Measurements from ENCODE around the gene ZNF865.
A peak's percentile ranks its signal among the peaks of the same experiment; 100 is the strongest.

Gene ZNF865

GRCh38 chr19:55640043-55640576, 34.7 kb downstream of the ZNF865 start:
- DNase-seq (ENCODE audit: low read depth, low spot score), result peak; percentile 59
- TF ChIP-seq, protein P1, sequence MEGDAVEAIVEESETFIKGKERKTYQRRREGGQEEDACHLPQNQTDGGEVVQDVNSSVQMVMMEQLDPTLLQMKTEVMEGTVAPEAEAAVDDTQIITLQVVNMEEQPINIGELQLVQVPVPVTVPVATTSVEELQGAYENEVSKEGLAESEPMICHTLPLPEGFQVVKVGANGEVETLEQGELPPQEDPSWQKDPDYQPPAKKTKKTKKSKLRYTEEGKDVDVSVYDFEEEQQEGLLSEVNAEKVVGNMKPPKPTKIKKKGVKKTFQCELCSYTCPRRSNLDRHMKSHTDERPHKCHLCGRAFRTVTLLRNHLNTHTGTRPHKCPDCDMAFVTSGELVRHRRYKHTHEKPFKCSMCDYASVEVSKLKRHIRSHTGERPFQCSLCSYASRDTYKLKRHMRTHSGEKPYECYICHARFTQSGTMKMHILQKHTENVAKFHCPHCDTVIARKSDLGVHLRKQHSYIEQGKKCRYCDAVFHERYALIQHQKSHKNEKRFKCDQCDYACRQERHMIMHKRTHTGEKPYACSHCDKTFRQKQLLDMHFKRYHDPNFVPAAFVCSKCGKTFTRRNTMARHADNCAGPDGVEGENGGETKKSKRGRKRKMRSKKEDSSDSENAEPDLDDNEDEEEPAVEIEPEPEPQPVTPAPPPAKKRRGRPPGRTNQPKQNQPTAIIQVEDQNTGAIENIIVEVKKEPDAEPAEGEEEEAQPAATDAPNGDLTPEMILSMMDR (IDR thresholded peaks at IDR 0.05; ENCODE audit: low read depth, low read length), result peak; percentile 33
- in situ Hi-C loops (cut with HindIII; ENCODE audit: low sequenced_read_pairs), result no loop called here
- peak overlapping the region; percentile 84 for H3K4me3 ChIP-seq (ENCODE audit: low read depth, low read length)

- in situ Hi-C loops (cut with HindIII; ENCODE audit: low sequenced_read_pairs), result no loop called here
- H3K4me3 ChIP-seq (ENCODE audit: low read depth, low read length), result peak within 1 kb of the TSS; percentile 84
- TF ChIP-seq, protein P1 (IDR thresholded peaks at IDR 0.05; ENCODE audit: low read depth, low read length), result no peak
- DNase-seq (ENCODE audit: low read depth, low spot score), result peak; percentile 88
Observed at GRCh38 chr19:55640577-55641425, 35.4 kb downstream of the ZNF865 start, which contains the start of gene ZNF580. Gene ZNF580 (plus strand): TSS chr19:55641002. CDS start chr19:55642509, 1,507 bp downstream.

GRCh38 chr19:55641426-55642152, 36.1 kb downstream of the ZNF865 start:
- DNase-seq (ENCODE audit: low read depth, low spot score), result no peak
- peak overlapping the region; percentile 84 for H3K4me3 ChIP-seq (ENCODE audit: low read depth, low read length)
- in situ Hi-C loops (cut with HindIII; ENCODE audit: low sequenced_read_pairs), result no loop called here
- TF ChIP-seq, protein P1 (IDR thresholded peaks at IDR 0.05; ENCODE audit: low read depth, low read length), result no peak

DNA sequence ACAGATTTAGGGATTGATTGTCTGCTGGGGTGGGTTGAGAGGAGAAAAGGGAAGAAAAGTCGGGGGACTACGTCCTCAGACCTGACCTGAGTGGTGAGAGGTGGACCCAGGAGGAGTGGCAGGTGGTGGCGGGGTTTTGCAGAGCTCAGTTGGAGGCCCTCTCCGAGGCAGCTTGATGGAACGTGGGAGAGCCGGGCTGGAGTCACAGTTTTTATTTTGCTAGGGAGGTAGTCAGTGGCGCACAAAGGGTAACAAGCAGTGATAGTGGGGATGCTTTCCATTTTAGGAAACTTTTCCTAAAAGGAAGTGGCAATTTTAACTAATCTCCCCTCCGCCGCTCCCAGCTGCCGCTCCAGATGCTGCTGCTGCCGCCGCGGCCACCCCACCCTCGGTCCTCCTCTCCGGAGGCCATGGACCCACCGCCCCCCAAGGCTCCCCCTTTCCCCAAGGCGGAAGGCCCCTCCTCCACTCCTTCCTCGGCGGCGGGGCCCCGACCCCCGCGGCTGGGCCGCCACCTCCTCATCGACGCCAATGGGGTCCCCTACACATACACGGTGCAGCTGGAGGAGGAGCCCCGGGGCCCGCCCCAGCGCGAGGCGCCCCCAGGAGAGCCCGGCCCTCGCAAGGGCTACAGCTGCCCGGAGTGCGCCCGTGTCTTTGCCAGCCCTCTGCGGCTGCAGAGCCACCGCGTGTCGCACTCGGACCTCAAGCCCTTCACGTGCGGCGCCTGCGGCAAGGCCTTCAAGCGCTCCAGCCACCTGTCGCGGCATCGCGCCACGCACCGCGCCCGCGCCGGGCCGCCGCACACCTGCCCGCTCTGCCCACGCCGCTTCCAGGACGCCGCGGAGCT, 36.9 kb downstream of the ZNF865 start:
- TF ChIP-seq, protein P1 (IDR thresholded peaks at IDR 0.05; ENCODE audit: low read depth, low read length), result no peak
- no peak for DNase-seq (ENCODE audit: low read depth, low spot score)
- H3K4me3 ChIP-seq (ENCODE audit: low read depth, low read length), result peak overlapping the region; percentile 84
- in situ Hi-C loops (cut with HindIII; ENCODE audit: low sequenced_read_pairs), result no loop called here

DNA sequence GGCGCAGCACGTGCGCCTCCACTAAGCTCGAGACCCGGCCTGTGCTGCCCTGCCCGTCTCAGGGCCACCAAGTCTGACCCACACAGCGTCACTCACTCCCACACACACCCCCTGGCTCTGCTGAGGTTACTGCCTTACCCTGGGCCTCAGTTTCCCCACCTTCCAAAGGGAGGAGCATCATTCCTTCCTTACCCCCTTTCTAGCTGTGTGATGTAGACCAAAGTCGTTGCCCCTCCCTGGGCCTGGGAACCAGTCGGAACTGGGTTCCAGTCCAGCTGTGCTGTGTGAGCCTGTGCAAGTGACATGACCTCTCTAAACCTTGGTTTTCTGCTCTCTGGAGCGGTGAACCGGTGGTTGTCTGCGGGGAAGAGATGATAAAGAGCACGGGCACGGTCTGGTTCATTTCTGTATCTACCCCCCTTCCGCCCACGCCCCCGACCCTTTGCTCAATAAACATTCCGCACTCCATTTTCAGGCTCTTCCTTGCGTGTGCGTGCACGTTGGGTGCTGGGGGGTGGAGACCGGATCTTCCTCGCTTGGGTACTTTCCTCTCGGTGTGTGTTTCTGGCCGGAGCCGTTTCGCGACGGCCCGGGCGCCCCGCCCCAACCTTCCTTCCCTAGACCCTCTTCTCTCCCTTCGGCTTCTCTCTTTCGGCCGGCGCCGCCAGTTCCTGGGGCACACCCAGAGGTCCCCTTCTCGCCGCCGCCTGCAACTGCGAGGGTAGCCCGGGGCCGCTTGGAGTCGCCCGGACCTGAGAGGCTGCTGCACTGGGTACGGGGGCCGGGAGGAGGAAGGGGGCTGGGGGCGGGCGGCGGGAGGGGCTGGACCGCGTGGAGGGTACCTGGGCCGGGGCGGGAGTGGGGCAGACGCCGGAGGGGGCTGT, 37.8 kb downstream of the ZNF865 start, which contains the start of gene ZNF581:
Gene ZNF581, plus strand, starts transcription at position 647 of the 884 bp plus-strand sequence. CDS start 923 bp downstream, outside the sequence.
- in situ Hi-C loops (cut with HindIII; ENCODE audit: low sequenced_read_pairs), result no loop called here
- DNase-seq (ENCODE audit: low read depth, low spot score), result peak; percentile 67
- H3K4me3 ChIP-seq (ENCODE audit: low read depth, low read length), result peak within 1 kb of the TSS; percentile 84
- TF ChIP-seq, protein P1 (IDR thresholded peaks at IDR 0.05; ENCODE audit: low read depth, low read length), result no peak
